K562 (cell line): ENCODE results near the gene BPIFB2. TPM values are rescaled to one million over a fixed set of nuclear protein-coding genes. Genes with fewer than 3 reads are reported as not detected.

ENCODE experiments used
- ATAC-seq: fragments of 200-7000 bp; cut with Tn5 transposase; 3 replicates; pipeline ENCODE4 v1.9.1; 2020; ENCODE audit warnings: moderate library complexity
- BruUV-seq: library from RNA; stranded (reverse); fragments of 400-500 nt; replicated peaks from 2 replicates; lab custom pipeline; 2021; lab: Mats Ljungman, UMichigan
- CTCF ChIA-PET: fragments of 300-600 bp; formaldehyde crosslinking; extraction: SDS; loops from one replicate; lab custom pipeline; 2021; ENCODE audit warnings: low intra/inter-chr PET ratio; lab: Yijun Ruan, JAX
- POLR2A ChIA-PET: fragments of 300-600, 350-650 bp; sonication (Branson Sonifier 250); formaldehyde crosslinking; extraction: SDS; loops from one replicate; lab custom pipeline; 2021; ENCODE audit warnings: antibody characterized with exemption, inconsistent platforms; lab: Yijun Ruan, JAX
- DNase-seq, 4 experiments: peaks; one replicate each; pipeline versions ENCODE4 v3.0.0 to v3.0.0-alpha.2; 2011 to 2018; ENCODE audit warnings: low spot score in 3 of 4, mixed read lengths in 3 of 4; ENCODE audit errors: extremely low read depth in 1 of 4
- FAIRE-seq: peaks from 2 replicates; lab custom pipeline; 2011; peaks lifted over from hg19 to GRCh38; lab: Jason Lieb, UNC
- H2AFZ ChIP-seq: 2 replicates; pipeline ENCODE4 v1.6.0; 2011; ENCODE audit warnings: low read depth, low read length, control low read depth, inconsistent platforms
- H3K27ac ChIP-seq: fragments of 200-600 bp; 3 replicates; pipeline ENCODE4 v1.8.0; 2011; ENCODE audit warnings: low read depth, mild to moderate bottlenecking, control low read depth, inconsistent platforms, low read length, moderate library complexity, mixed read lengths; ENCODE audit errors: extremely low read depth
- H3K27me3 ChIP-seq, 2 experiments: fragments of 300-600 bp in 1 of 2; 2 replicates in 1 of 2; 3 replicates in 1 of 2; pipeline versions ENCODE4 v1.6.0 to v1.8.0; 2011; ENCODE audit warnings: inconsistent platforms in 2 of 2, low read length in 2 of 2, mild to moderate bottlenecking in 1 of 2, mixed read lengths in 1 of 2, moderate library complexity in 1 of 2; ENCODE audit not compliant: control insufficient read depth in 2 of 2, insufficient read depth in 2 of 2
- H3K36me3 ChIP-seq: fragments of 300-600 bp; 3 replicates; pipeline ENCODE4 v1.8.0; 2011; ENCODE audit warnings: mild to moderate bottlenecking, low read length, inconsistent platforms; ENCODE audit not compliant: control insufficient read depth, insufficient read depth
- H3K4me1 ChIP-seq, 2 experiments: fragments of 200-600 bp in 1 of 2; replicated peaks in 1 of 2; 2 replicates in 1 of 2; 3 replicates in 1 of 2; pipeline versions ENCODE4 v1.5.1 to v1.8.0; 2011; ENCODE audit warnings: inconsistent platforms in 2 of 2, low read length in 2 of 2, mild to moderate bottlenecking in 1 of 2, mixed read lengths in 1 of 2, moderate library complexity in 1 of 2; ENCODE audit not compliant: control insufficient read depth in 2 of 2, insufficient read depth in 2 of 2
- H3K4me2 ChIP-seq: 2 replicates; pipeline ENCODE4 v1.6.1; 2011; ENCODE audit warnings: low read length, control low read depth, inconsistent platforms, mixed read lengths; ENCODE audit not compliant: insufficient read depth
- H3K4me3 ChIP-seq: fragments of 200-600 bp; sonication (generic), shearing (Covaris generic); 2 replicates; pipeline ENCODE4 v1.5.1; 2016; ENCODE audit warnings: control low read depth, inconsistent platforms
- H3K79me2 ChIP-seq: fragments of 200-600 bp; 3 replicates; pipeline ENCODE4 v1.8.0; 2011; ENCODE audit warnings: low read length, inconsistent platforms; ENCODE audit not compliant: control insufficient read depth, insufficient read depth
- H3K9ac ChIP-seq, 2 experiments: 2 replicates each; pipeline versions ENCODE4 v1.6.0 to v1.6.1; 2011; ENCODE audit warnings: low read depth in 2 of 2, low read length in 2 of 2, control low read depth in 1 of 2, inconsistent platforms in 1 of 2, mild to moderate bottlenecking in 1 of 2, mixed read lengths in 1 of 2; ENCODE audit not compliant: insufficient read depth in 1 of 2
- H3K9me1 ChIP-seq: one replicate; pipeline ENCODE4 v1.6.0; 2011; ENCODE audit warnings: inconsistent platforms, mild to moderate bottlenecking, low read length, moderate library complexity; ENCODE audit not compliant: control insufficient read depth, insufficient read depth
- H3K9me3 ChIP-seq: replicated peaks from 2 replicates; pipeline ENCODE4 v1.5.1; 2011; ENCODE audit warnings: low read depth, low read length, inconsistent platforms; ENCODE audit not compliant: control insufficient read depth, insufficient read depth
- H4K20me1 ChIP-seq: replicated peaks from 2 replicates; pipeline ENCODE4 v1.6.1; 2011; ENCODE audit warnings: low read length, inconsistent platforms, mixed read lengths; ENCODE audit not compliant: control insufficient read depth, insufficient read depth
- ATF7 ChIP-seq: fragments of 450-650 bp; IDR thresholded peaks from 2 replicates; pipeline ENCODE4 v1.7.1; 2014; ENCODE audit warnings: mild to moderate bottlenecking, moderate library complexity
- BCOR ChIP-seq: fragments of 450-650 bp; IDR thresholded peaks from 2 replicates; pipeline ENCODE4 v1.6.1; 2016
- FOXK1 ChIP-seq: sonication (generic); formaldehyde crosslinking; IDR thresholded peaks from 2 replicates; pipeline ENCODE4 v1.8.0; 2022; ENCODE audit warnings: missing genetic modification reagents, mild to moderate bottlenecking, borderline replicate concordance
- FOXO4 ChIP-seq: fragments of 450-650 bp; formaldehyde crosslinking; IDR thresholded peaks from 2 replicates; pipeline ENCODE4 v1.4.0; 2020; ENCODE audit warnings: mild to moderate bottlenecking, moderate library complexity
- IRF9 ChIP-seq: fragments of 450-650 bp; IDR thresholded peaks from 2 replicates; pipeline ENCODE4 v1.6.1; 2016; ENCODE audit warnings: missing biosample characterization, missing genetic modification characterization
- PHF20 ChIP-seq: fragments of 450-650 bp; IDR thresholded peaks from 2 replicates; pipeline ENCODE4 v1.6.1; 2018; ENCODE audit not compliant: partially characterized antibody
- RBM25 ChIP-seq: fragments of 200-400 bp; formaldehyde crosslinking; IDR thresholded peaks from 2 replicates; pipeline ENCODE4 v1.6.1; 2018; ENCODE audit warnings: low read length, low read depth, moderate library complexity; ENCODE audit not compliant: severe bottlenecking
- SREBF2 ChIP-seq: sonication (generic); formaldehyde crosslinking; IDR thresholded peaks from 2 replicates; pipeline ENCODE4 v1.4.0; 2020; ENCODE audit warnings: mild to moderate bottlenecking, missing genetic modification reagents
- TFE3 ChIP-seq: fragments of 450-650 bp; formaldehyde crosslinking; IDR thresholded peaks from 2 replicates; pipeline ENCODE4 v1.4.0; 2020; ENCODE audit warnings: mild to moderate bottlenecking, mixed read lengths
- U2AF2 ChIP-seq: fragments of 200-400 bp; formaldehyde crosslinking; optimal IDR thresholded peaks from 2 replicates; pipeline ENCODE3; 2017; ENCODE audit warnings: low read depth, mild to moderate bottlenecking, low read length
- ZFP36 ChIP-seq: fragments of 150-350 bp; IDR thresholded peaks from 2 replicates; pipeline ENCODE4 v1.6.1; 2018; ENCODE audit warnings: low read length, low read depth; ENCODE audit not compliant: partially characterized antibody
- ZNF232 ChIP-seq: sonication (generic); formaldehyde crosslinking; IDR thresholded peaks from 2 replicates; pipeline ENCODE4 v1.8.0; 2022; ENCODE audit warnings: mild to moderate bottlenecking, missing genetic modification reagents
- ZNF76 ChIP-seq: fragments of 250-450 bp; sonication (Bioruptor Pico); IDR thresholded peaks from 2 replicates; pipeline ENCODE4 v1.4.0; 2020; ENCODE audit warnings: mild to moderate bottlenecking, moderate library complexity, borderline replicate concordance
- WGBS: fragments of 100-300 bp; shearing (Covaris generic); methylation state at CpG from one replicate; pipeline ENCODE4 v1.1.6; 2016; ENCODE audit warnings: low coverage, mixed read lengths; ENCODE audit not compliant: insufficient coverage; ENCODE audit errors: missing lambda C conversion rate; 5-methylcytosine and 5-hydroxymethylcytosine counted together
- in situ Hi-C: fragments of 300-500 bp; cut with MboI; formaldehyde crosslinking; loops from 4 replicates; pipeline ENCODE4 v1.15.0; 2018; ENCODE audit warnings: inconsistent platforms, mixed read lengths
- intact Hi-C: fragments of 100-400 bp; cut with micrococcal nuclease; formaldehyde crosslinking; loops from 2 replicates; pipeline ENCODE4 v1.14.2; 2022
- polyA plus RNA-seq, 8 experiments: library from polyadenylated mRNA; depleted of rRNA in 4 of 8; stranded (reverse) in 5 of 8; unstranded in 3 of 8; fragments of >200 nt; fragmentation: Nextera tagmentation in 2 of 8; fragmentation: Illumina TruSeq in 1 of 8; extraction: Ambion mirVana in 2 of 8; extraction: Trizol in 1 of 8; gene quantifications; 2 replicates each; pipeline versions ENCODE4 v1.2.1 to v1.2.3, GENCODE V29; 2011 to 2014; ENCODE audit warnings: inconsistent platforms in 1 of 8, missing spikeins in 1 of 8
- total RNA-seq, 7 experiments: library from RNA; depleted of rRNA in 6 of 7; stranded (reverse); fragments of >200 nt in 6 of 7; fragmentation: Illumina TruSeq in 2 of 7; extraction: Trizol in 2 of 7; gene quantifications; 2 replicates each; pipeline versions ENCODE4 v1.2.1 to v1.2.3, GENCODE V29; 2011 to 2021; ENCODE audit warnings: low replicate concordance in 1 of 7

Gene BPIFB2
- total and polyA plus RNA-seq, 9 of the 15 experiments (the other 6 are each of a cell fraction or from before 2014, with no cell fraction given), result not detected

GRCh38 chr20:32965581-32966373, 41.7 kb upstream of the BPIFB2 start:
- Histone ChIP-seq H3K36me3 (no peaks in the 10 kb centered on the region), H4K20me1 (no peaks in the 10 kb centered on the region; the same call in 1 of the 2 replicates), H3K9ac (no peak overlapping the region), H3K9me1 (no peaks in the 10 kb centered on the region), H3K27ac (no peak overlapping the region), H2AFZ (no peak overlapping the region), H3K9me3 (no peaks in the 10 kb centered on the region), H3K4me1 (peaks cover 0 to 5% of the 10 kb centered on the region in 2 experiments; a peak in 2 of 5 replicates), H3K4me2 (no peak overlapping the region), H3K79me2 (no peaks in the 10 kb centered on the region), H3K4me3 (no peak overlapping the region), H3K27me3 (peaks cover 36 to 81% of the 10 kb centered on the region in 2 experiments)
- DNase-seq, result no peak
- intact Hi-C loops (no loop called here), in situ Hi-C loops (no loop called here)
- FAIRE-seq, result peak; percentile 64
- ChIA-PET CTCF (no interaction called here), POLR2A (interaction anchor here (0.6 to 2.1 kb wide), 4 partner anchors 10 to 435 kb away, joined by 3 to 6 read pairs (median 4); no protein-coding TSS in a partner anchor)
- WGBS, result under 1% methylated on average over 12 of the region's 12 CpGs
- 0 out of 2 replicates have a peak, but pooled peaks have one; percentile 29 for TF ChIP-seq BCOR
- no peak for TF ChIP-seq ZNF76 (CRISPR knock-in tag)
- no peak for TF ChIP-seq FOXO4 (CRISPR knock-in tag)
- peak; percentile 65 for TF ChIP-seq RBM25
- TF ChIP-seq PHF20, result no peak
- no peak for TF ChIP-seq TFE3 (CRISPR knock-in tag)
- TF ChIP-seq U2AF2, result no peak
- TF ChIP-seq ATF7, result no peak
- TF ChIP-seq IRF9 (tag), result no peak
- no peak for TF ChIP-seq ZFP36
- TF ChIP-seq SREBF2 (CRISPR knock-in tag), result no peak
- TF ChIP-seq FOXK1 (CRISPR knock-in tag), result no peak
- TF ChIP-seq ZNF232 (CRISPR knock-in tag), result no peak
- ATAC-seq, result no peak
- BruUV-seq, result no TSS peak
